ENCODE measurements around the gene NSUN4. TPM values are rescaled to one million over a fixed set of nuclear protein-coding genes. Genes with fewer than 3 reads are reported as not detected.

Gene NSUN4
- total and polyA plus RNA-seq, 10 of the 15 experiments (the other 5 are each of a cell fraction or from before 2014, with no cell fraction given) = 22.1 to 80.2 (median 29.6) TPM

- TF ChIP-seq ZBTB40 (IDR thresholded peaks at IDR 0.05; ENCODE audit: borderline replicate concordance) (no peak), TBL1XR1 (IDR thresholded peaks at IDR 0.05; ENCODE audit: low read depth, low read length) (0 out of 2 replicates have a peak, but pooled peaks have one; percentile 17), LARP7 (IDR thresholded peaks at IDR 0.05) (no peak; the same call in none of the 2 replicates), IKZF1 (conservative IDR thresholded peaks at IDR 0.05) (peak; percentile 51), ZBTB4 (CRISPR knock-in tag; IDR thresholded peaks at IDR 0.05) (no peak), ZNF384 (IDR thresholded peaks at IDR 0.05; ENCODE audit: borderline replicate concordance, low read depth, low read length) (no peak), SRF (IDR thresholded peaks at IDR 0.05; ENCODE audit: low read depth in 2 of 2, low read length in 2 of 2) (no peak), HCFC1 (IDR thresholded peaks at IDR 0.05; ENCODE audit: low read length) (no peak; the same call in 1 of the 2 replicates), ATF7 (IDR thresholded peaks at IDR 0.05; ENCODE audit: low read depth) (no peak), ZZZ3 (IDR thresholded peaks at IDR 0.05; ENCODE audit: control insufficient read depth, insufficient read length, low read depth) (no peak), WRNIP1 (IDR thresholded peaks at IDR 0.05; ENCODE audit: borderline replicate concordance, low read depth, low read length) (no peak), POLR2AphosphoS5 (IDR thresholded peaks at IDR 0.05; ENCODE audit: low read length) (no peak), ETV6 (conservative IDR thresholded peaks at IDR 0.05 in 1 of 2, IDR thresholded peaks at IDR 0.05 in 1 of 2; ENCODE audit: borderline replicate concordance in 1 of 2, low read depth in 1 of 2) (0 out of 4 replicates have a peak, but pooled peaks of 1 of the 2 experiments have one; percentile 23), ZNF592 (IDR thresholded peaks at IDR 0.05) (no peak), SIX5 (IDR thresholded peaks at IDR 0.05; ENCODE audit: low read depth, low read length, severe bottlenecking) (no peak), YY1 (IDR thresholded peaks at IDR 0.05; ENCODE audit: low read depth, low read length) (peak; percentile 52; the same call in 1 of the 2 replicates), NR2C2 (IDR thresholded peaks at IDR 0.05; ENCODE audit: borderline replicate concordance, control insufficient read depth, insufficient read length, low read depth) (no peak), FOXM1 (IDR thresholded peaks at IDR 0.05; ENCODE audit: low read depth, low read length) (no peak)
Measured at GRCh38 chr1:46301808-46302640, 38.6 kb upstream of the NSUN4 start (continued).

All from GM12878 (cell line).